GM19099 (cell line): ENCODE measurements around the gene MTCL1.

Experiments
- POLR2A ChIP-seq: IDR thresholded peaks from 3 replicates; pipeline ENCODE4 v1.6.1; 2011; ENCODE audit warnings: low read depth; ENCODE audit not compliant: insufficient read length; ENCODE audit errors: extremely low read depth

Gene MTCL1

DNA sequence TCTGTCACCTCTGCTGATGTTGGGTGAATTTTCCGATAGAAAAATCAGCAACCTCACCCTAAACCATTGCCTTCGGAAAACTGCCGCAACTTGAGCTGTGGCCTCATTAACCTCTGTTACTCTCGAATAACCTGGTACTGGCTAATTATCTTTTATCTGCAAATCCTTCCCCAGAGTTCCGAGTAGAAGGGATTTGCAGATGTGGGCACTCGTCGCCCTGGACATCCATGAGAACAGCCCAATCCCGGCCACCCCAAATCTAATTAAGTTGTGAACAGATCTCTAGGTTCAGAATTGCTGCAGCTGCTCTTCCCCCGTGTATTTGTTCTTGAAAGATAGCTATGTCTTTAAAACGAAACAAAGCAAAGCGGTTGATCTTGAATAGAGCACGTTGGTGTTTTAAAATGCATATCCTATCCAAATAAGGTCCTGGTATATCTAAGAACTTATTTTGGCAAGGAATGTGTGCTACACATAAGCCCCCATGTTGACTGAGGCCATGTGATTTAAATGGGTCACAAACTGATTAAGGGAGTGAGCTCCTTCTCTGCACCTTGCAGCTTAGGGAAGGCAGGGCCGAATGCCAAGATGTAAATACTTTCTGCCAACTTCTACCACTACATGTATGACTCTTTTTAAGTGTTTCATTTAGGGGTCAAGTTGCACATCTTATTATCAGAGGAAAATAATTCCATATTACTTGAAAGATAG is 88.2 kb downstream of the MTCL1 start:
- TF ChIP-seq POLR2A: no peak

DNA sequence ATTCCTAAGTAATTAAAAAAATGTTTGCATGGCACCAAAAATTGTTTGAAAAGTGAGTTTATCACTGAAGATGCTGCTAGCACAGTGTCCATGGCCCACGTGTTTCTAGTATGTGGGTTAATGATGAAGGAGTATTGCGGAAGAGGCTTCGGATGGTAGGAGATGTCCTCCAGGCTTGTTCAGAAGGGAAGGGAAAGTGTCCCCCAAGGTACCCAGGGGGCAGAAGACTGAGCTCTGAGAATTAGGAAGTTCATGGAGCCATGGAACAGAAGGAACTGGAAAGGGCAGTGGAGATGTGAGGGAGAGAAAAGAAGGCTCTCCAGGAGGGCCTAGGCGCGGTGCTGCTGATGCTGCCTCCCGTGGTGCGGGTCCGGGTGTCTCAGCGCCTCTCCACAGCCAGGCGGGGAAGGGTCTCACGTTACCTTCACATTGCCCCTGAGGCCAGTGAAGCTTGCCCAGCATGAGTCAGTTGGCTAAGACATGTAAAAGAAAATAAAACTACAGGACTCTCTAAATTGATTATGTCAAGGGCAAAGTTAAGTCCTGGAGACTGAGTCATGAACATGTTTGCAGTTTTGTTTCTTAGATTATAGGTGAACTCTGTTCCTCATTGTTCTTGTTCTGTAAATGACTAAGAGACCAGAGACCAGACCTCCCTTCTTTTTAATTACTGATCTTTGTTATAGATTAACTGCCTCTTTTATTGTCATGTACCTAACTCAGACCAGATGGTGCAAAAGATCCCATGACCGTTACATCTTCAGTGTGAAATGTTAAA is 89.0 kb downstream of the MTCL1 start:
- TF ChIP-seq POLR2A: no peak

DNA sequence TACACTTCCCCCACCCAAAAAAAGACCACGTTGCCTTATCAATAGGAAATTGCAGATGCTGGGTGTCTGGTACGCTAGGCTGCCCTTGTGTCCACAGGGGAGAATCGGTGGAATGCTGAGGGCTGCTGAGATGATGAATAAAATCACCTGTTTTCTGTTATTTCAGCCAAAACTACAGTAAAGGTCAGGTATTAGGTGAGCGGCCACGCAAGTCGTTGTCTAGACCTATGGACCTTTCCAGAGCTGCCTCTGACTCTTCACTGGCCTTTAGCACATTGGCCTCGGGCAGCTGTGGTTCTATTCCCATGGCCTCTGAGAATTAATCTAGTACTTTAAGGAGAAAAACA is 89.6 kb downstream of the MTCL1 start:
- no peak for TF ChIP-seq POLR2A

DNA sequence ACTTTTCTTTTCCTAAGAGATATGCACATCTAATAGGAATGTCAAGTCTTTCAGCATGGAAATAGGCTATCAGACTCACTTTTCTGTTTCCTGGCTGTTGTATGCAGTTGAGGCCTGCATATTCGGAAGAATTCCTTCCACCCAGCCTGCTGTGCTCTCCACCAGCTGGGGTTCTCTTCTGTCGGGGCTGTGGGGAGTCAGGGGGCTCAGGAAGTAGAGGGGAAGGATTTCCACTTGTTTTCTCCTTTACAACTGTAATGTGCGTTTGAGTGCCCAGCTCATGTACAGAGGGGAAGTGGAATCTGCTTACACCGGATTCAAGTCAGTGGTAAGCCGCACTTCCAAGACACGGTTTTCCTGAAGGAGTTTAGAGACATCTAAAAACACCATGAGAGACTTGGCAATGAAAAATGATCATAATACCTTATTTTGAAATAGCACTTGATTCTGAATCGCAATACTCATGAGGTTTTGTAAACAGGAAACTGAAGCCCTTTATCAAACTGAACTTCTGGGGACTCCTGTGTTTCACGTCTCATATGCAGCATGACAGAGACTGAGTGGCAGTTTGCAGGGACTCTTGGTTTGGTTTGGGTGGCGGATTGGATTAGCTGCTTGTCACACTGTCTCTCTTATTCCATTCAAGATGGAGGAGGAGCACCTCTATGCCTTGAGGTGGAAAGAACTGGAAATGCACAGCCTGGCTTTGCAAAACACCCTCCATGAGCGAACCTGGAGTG is 90.4 kb downstream of the MTCL1 start:
- TF ChIP-seq POLR2A: no peak

- TF ChIP-seq POLR2A: no peak
These were observed 91.8 kb downstream of the MTCL1 start for GRCh38 chr18:8797206-8797605.

DNA sequence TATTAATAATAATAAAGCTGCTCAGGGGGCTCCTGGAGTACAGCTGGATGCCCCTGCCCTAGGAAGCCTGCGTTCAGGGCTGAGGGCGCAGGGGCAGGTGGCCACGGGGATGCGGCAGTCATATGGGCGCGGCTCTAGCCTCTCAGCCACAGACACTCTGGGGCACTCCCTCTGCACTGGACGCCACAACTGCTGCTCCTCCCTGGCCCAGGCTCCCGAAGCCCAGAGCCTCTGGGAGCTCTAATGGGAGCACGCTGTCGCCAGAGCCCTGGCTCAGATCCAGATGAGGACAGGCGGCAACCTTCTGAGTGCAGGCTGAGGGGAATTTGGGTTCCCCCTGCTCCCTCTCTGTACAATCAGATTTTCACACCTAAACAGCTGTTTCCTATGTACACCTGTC is 93.6 kb downstream of the MTCL1 start:
- no peak for TF ChIP-seq POLR2A

- no peak for TF ChIP-seq POLR2A
These were observed 94.5 kb downstream of the MTCL1 start for GRCh38 chr18:8799596-8800441.

DNA sequence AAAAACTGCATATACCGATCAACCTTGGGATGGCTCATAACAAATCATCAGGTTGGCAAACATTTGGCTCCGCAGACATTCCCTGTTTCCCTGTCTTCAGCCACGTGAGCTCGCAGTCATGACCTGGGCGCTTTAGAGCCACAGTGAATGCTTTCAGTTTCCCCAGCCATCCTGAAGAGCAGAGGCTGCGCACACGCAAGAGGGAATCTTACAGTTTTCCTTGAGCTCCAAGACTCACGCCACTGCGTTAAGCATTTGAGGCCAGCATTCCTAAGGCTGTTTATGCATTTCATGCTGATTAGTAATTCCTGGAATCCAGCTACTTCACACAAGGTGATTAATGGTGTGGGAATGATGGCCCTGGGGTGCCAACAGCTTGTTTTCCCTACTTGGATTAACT is 95.1 kb downstream of the MTCL1 start:
- no peak for TF ChIP-seq POLR2A

GRCh38 chr18:8800876-8801262 is 95.5 kb downstream of the MTCL1 start:
- TF ChIP-seq POLR2A: no peak

GRCh38 chr18:8801263-8801901 is 96.0 kb downstream of the MTCL1 start:
- TF ChIP-seq POLR2A: no peak

DNA sequence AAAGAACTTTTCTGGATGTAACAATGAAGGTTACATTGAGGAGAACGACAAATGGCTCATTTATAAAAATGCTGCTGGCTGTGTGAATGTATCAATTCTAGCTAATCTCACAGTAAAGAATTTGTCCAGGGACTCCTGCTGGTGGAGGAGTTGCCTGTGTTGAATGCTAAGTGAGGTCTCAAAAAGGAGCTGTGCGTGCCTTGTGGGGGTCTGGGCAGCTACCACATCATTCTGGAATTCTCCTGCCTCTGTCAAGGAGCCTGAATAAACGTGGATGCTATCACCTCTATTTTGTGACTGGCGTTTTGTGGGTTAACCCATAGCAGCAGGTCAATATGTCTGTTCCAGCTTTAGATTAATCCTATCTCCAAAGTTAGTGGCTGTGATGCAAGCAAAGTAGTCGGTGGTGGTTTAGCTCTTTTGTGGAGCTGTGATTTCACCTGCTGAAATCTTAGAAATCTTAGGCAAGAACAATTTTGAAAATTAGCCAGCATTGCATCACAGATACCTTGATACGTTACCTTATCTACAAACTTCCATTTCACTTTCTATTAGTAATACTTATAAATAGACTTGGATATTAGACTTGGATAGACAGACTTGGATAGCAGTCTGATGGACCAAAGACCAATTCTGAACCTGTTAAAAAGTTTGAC is 96.8 kb downstream of the MTCL1 start:
- TF ChIP-seq POLR2A: no peak

DNA sequence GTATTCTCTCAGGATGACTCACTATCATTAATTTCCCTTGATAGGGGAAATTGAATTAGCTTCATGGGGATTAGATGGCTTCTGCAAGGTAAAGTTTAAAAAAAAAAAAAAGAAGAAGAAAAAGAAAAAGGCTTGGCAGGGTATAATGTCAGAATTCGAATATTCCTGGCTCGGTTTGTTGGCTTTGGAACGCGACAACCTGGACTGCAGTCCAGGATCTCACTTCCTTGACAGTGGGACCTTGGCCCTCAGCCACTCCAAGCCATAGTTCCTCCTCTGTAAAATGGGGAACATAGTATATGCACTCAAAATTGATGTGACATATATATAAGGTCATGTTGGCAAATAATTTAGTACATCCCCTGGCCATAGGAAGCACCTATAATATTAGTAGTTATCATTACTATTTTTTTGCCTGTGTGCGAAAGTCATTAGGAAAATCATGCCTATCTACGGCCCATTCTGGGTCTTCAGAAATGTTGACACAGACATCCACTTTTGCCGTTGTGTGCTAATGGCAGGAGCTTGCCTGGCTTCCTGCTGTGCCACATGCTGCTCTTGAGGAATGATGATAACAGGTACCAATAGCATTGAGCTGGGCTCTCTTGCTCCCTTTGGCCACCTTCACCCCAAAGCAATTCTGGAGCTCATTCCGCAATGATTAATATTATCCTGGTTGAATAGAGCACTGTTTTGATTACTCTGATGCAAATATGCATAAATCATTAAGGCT is 97.9 kb downstream of the MTCL1 start:
- TF ChIP-seq POLR2A: no peak

DNA sequence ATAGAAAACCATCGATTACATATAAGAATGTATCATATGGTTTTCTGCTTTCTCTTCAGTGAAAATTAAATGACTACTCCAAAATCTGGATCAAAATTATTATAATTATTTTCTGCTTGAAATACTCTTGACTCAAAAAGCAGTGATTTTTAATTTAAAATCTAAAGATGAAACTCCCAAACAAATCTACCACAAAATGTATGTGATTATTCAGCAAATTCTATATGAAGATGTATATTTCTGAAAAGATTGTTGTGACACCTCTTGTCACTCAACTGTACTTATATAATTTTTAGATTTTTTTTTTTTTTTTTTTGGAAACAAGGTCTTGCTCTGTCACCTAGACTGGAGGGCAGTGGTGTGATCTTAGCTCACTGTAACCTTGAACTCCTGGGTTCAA is 98.6 kb downstream of the MTCL1 start:
- no peak for TF ChIP-seq POLR2A
